Stimulated activated CD8-positive, alpha-beta memory T cell treated with anti-CD3 and anti-CD28 coated beads, Interleukin-4, amount 100 ng/mL, for 48 hours (primary cell): ENCODE data around the gene SH3BP1.

Experiments
- DNase-seq: peaks from one replicate; pipeline ENCODE4 v3.0.0-alpha.2; 2020

The SH3BP1 gene

GRCh38 chr22:37659066-37659896 lies 19.8 kb downstream of the SH3BP1 start:
- DNase-seq: peak; percentile 52

- no peak for DNase-seq
These were observed 20.6 kb downstream of the SH3BP1 start for GRCh38 chr22:37659897-37660708.

- DNase-seq: no peak
These were observed 21.2 kb downstream of the SH3BP1 start for GRCh38 chr22:37660709-37661045.

GRCh38 chr22:37661160-37661924 lies 21.9 kb downstream of the SH3BP1 start:
- no peak for DNase-seq

- DNase-seq: no peak
These were observed 22.6 kb downstream of the SH3BP1 start for GRCh38 chr22:37662039-37662438.

- no peak for DNase-seq
These were observed 24.2 kb downstream of the SH3BP1 start for GRCh38 chr22:37663521-37664140.

GRCh38 chr22:37664249-37665101 lies 25.0 kb downstream of the SH3BP1 start:
- no peak for DNase-seq

GRCh38 chr22:37665487-37665886 lies 26.0 kb downstream of the SH3BP1 start:
- DNase-seq: no peak

GRCh38 chr22:37669586-37669985 lies 30.1 kb downstream of the SH3BP1 start:
- no peak for DNase-seq

GRCh38 chr22:37672206-37672919 lies 32.9 kb downstream of the SH3BP1 start:
- no peak for DNase-seq

- DNase-seq: peak; percentile 50
These were observed 33.5 kb downstream of the SH3BP1 start for GRCh38 chr22:37672920-37673455.

- DNase-seq: no peak
These were observed 34.8 kb downstream of the SH3BP1 start for GRCh38 chr22:37674248-37674647.

- DNase-seq: peak; percentile 88
These were observed 35.8 kb downstream of the SH3BP1 start, which contains the start of gene LGALS1 for GRCh38 chr22:37674951-37675929. TSS of gene LGALS1 (plus strand) at chr22:37675636. CDS start at chr22:37675703, 67 bp downstream.

GRCh38 chr22:37675930-37676735 lies 36.7 kb downstream of the SH3BP1 start:
- DNase-seq: peak; percentile 54

- peak; percentile 95 for DNase-seq
These were observed 37.4 kb downstream of the SH3BP1 start for GRCh38 chr22:37676736-37677492.

GRCh38 chr22:37677493-37677974 lies 38.1 kb downstream of the SH3BP1 start:
- DNase-seq: no peak

GRCh38 chr22:37678372-37678771 lies 38.9 kb downstream of the SH3BP1 start:
- DNase-seq: no peak

GRCh38 chr22:37679670-37680069 lies 40.2 kb downstream of the SH3BP1 start:
- DNase-seq: no peak
